ENCODE data around the gene EXOSC9.

The EXOSC9 gene

GRCh38 chr4:121824171-121824527 is 23.0 kb downstream of the EXOSC9 start:
- no peak for DNase-seq (ENCODE audit: low spot score)

- no peak for DNase-seq (ENCODE audit: low spot score)
Measured at GRCh38 chr4:121824950-121825349, 23.8 kb downstream of the EXOSC9 start.

- DNase-seq (ENCODE audit: low spot score), result no peak
Measured at GRCh38 chr4:121827853-121828252, 26.7 kb downstream of the EXOSC9 start.

- no peak for DNase-seq (ENCODE audit: low spot score)
Measured at GRCh38 chr4:121829511-121829910, 28.4 kb downstream of the EXOSC9 start.

GRCh38 chr4:121838136-121838535 is 37.0 kb downstream of the EXOSC9 start:
- no peak for DNase-seq (ENCODE audit: low spot score)

DNA sequence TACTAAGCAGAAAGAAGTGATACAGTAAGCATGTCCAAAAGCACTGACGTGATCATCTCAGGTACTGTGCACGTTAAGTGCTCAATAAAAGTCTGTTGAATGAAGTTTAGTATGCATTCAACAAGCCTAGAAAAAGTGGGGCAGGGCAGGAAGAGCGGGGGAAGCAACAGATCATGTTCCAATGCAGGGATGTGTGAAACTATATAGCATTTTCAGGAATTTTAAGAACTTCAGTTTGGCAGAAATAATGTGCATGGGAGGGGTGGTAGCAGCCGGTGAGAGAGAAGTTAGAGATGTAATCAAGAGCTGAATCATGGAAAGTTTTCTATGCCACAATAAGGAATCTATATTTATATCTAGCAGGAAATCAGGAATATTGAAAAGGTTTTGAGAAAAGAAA is 41.7 kb downstream of the EXOSC9 start:
- no peak for DNase-seq (ENCODE audit: low spot score)

DNA sequence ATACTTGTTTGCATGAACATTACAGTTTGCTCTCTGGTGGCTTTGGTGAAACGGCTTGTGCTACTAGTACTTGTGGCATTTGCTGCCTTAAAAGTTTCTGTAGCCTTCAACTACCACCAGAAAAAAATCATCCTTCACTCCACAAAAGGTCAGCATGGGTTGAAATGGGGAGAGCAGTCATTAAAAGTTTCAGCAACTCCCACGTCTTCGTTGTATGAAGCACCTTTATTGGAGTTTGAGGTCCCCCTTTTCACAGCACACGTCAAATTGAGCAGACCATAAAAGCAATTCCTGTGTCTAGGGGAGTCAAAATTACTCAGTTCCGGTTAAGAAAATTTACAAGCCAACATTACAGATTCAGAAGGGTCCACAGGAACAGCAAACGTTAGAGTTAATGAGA is 45.5 kb downstream of the EXOSC9 start:
- DNase-seq (ENCODE audit: low spot score), result no peak

DNA sequence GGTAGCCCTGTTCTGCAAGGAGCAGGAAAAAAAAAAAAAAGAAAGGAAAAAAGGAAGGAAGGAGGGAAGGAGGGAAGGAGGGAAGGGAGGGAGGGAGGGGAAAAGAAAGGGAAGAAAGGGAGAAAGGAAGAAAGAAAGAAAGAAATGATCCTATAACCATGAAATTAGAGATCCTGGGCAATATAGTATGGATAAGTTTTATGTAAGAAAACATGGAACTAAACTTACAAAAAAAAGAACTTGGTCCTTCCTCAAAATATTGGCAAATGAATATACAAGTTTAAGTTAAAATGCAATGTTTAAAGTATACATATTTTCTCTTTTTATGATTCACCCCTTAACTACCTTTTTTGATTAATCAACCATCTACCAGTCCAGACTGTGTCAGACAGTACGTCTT is 50.2 kb downstream of the EXOSC9 start:
- DNase-seq (ENCODE audit: low spot score), result no peak

GRCh38 chr4:121860121-121860520 is 59.0 kb downstream of the EXOSC9 start:
- DNase-seq (ENCODE audit: low spot score), result no peak

- DNase-seq (ENCODE audit: low spot score), result no peak
Measured at GRCh38 chr4:121861426-121861825, 60.3 kb downstream of the EXOSC9 start.

DNA sequence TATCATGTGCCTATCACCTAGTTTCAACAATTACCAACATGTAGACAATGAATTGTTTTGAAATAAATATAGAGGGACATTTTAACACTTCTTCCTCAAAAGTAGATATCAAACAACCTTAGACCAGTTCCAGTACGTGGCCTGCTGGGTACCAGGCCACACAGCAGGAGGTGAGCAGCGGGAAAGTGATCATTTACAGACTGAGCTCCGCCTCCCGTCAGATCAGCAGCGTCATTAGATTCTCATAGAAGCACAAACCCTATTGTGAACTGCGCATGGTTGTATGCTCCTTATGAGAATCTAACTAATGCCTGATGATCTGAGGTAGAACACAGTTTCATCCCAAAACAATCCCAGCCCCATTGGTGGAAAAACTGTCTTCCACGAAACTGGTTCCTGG is 62.7 kb downstream of the EXOSC9 start:
- DNase-seq (ENCODE audit: low spot score), result no peak
